ENCODE data around the gene ANGEL1.

- TF ChIP-seq CTCF (IDR thresholded peaks at IDR 0.05; ENCODE audit: insufficient read depth, low read length, poor library complexity, severe bottlenecking), result no peak
- TF ChIP-seq EZH2phosphoT487 (conservative IDR thresholded peaks at IDR 0.05; ENCODE audit: low read length), result no peak
Observed at GRCh38 chr14:76806446-76806845, 6.2 kb downstream of the ANGEL1 start.
